Mononuclear cell (primary cell): ENCODE data around the gene ELF4. TPM values are rescaled to one million over a fixed set of nuclear protein-coding genes. Genes with fewer than 3 reads are reported as not detected.

Source experiments
- H3K27me3 ChIP-seq: 2 replicates; pipeline ENCODE4 v1.6.0; 2011; ENCODE audit warnings: low read length, control low read depth; ENCODE audit not compliant: insufficient read depth
- H3K4me1 ChIP-seq: 2 replicates; pipeline ENCODE4 v1.5.1; 2011; ENCODE audit warnings: mild to moderate bottlenecking, low read length, control low read depth; ENCODE audit not compliant: insufficient read depth
- H3K4me3 ChIP-seq: 2 replicates; pipeline ENCODE4 v1.5.1; 2011; ENCODE audit warnings: mild to moderate bottlenecking, low read length, moderate library complexity
- H3K9me3 ChIP-seq: 2 replicates; pipeline ENCODE4 v1.5.1; 2011; ENCODE audit warnings: low read depth, mild to moderate bottlenecking, control low read depth, low read length
- total RNA-seq: library from RNA; depleted of rRNA; stranded (reverse); fragments of >200 nt; gene quantifications from one replicate; pipeline ENCODE4 v1.2.3, GENCODE V29; 2012

ELF4 gene
- total RNA-seq, 1 donor: 52.1 TPM

DNA sequence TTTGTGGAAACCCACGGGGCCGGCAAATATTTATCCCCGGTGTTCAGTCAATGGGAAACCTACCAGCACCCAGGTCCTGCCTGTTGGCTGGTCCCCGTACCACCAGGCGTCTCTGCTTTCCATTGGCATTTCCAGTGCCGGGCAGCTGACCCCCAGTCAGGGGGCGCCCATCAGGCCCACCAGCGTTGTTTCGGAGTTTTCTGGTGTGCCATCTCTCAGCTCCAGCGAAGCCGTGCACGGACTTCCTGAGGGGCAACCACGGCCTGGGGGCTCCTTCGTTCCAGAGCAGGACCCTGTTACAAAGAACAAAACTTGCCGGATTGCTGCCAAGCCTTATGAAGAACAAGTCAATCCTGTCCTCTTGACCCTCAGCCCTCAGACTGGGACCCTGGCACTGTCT lies 95.1 kb downstream of the ELF4 start:
- Histone ChIP-seq H3K27me3 (no peaks in the 10 kb centered on the region), H3K9me3 (no peaks in the 10 kb centered on the region), H3K4me3 (no peak overlapping the region), H3K4me1 (no peaks in the 10 kb centered on the region)

Other genes with a start within 250 kb of the ELF4 start
- gene UTP14A, start 204.3 kb downstream of the ELF4 start, total RNA-seq: 11.6 TPM
- gene BCORL1, start 127.9 kb downstream of the ELF4 start, total RNA-seq: 2.2 TPM
- 5.0 TPM for gene AIFM1, start 55.3 kb upstream of the ELF4 start, total RNA-seq
- 8.2 TPM for gene RAB33A, start 61.5 kb upstream of the ELF4 start, total RNA-seq
- gene ZNF280C, start 158.4 kb upstream of the ELF4 start, total RNA-seq: 5.8 TPM
- gene SLC25A14, start 229.4 kb upstream of the ELF4 start, total RNA-seq: 7.8 TPM